ENCODE measurements around the gene KRTAP21-1.

GRCh38 chr21:30769724-30770431 is 14.7 kb upstream of the KRTAP21-1 start:
- TF ChIP-seq POLR2AphosphoS5 (IDR thresholded peaks at IDR 0.05) (no peak), CTCF (IDR thresholded peaks at IDR 0.05) (no peak), POLR2A (IDR thresholded peaks at IDR 0.05) (no peak)
